Articular chondrocyte of knee joint (primary cell): ENCODE data around the gene DCAF7. TPM values are rescaled to one million over a fixed set of nuclear protein-coding genes. Genes with fewer than 3 reads are reported as not detected.

Experiments used
- small RNA-seq: library from RNA; depleted of rRNA; stranded (forward); fragments of <200 nt; gene quantifications from one replicate; pipeline ENCODE3, GENCODE V24; 2012
- total RNA-seq: library from RNA; depleted of rRNA; stranded (reverse); fragments of >200 nt; gene quantifications from 2 replicates; pipeline ENCODE4 v1.2.3, GENCODE V29; 2012

The DCAF7 gene
- total RNA-seq: 25.7 and 28.6 TPM in 2 replicates

GRCh38 chr17:63549946-63550816 lies at the start of gene DCAF7:
Gene DCAF7 (plus strand): TSS chr17:63550477. CDS start chr17:63550678, 201 bp downstream.

GRCh38 chr17:63523253-63523855 lies 26.9 kb upstream of the DCAF7 start, which contains the start of gene KCNH6:
Gene KCNH6 (plus strand): TSS chr17:63523358. CDS start chr17:63523414, 56 bp downstream.

GRCh38 chr17:63600569-63601438 lies 50.5 kb downstream of the DCAF7 start, which contains the start of gene TACO1:
Gene TACO1 (plus strand): TSS chr17:63600895. CDS start chr17:63601084, 189 bp downstream.

GRCh38 chr17:63621684-63622573 lies 71.7 kb downstream of the DCAF7 start, which contains the start of gene MAP3K3:
Gene MAP3K3 (plus strand): TSS chr17:63622417. CDS start chr17:63622760, 343 bp downstream.

Small RNAs within 50 kb of the gene (small RNA-seq; reads per million reads assigned to genes)
- not detected for gene RNU6-288P

Other genes with a start within 250 kb of the DCAF7 start
- 16.2 and 17.0 TPM in 2 replicates for gene CYB561, start 104.2 kb upstream of the DCAF7 start, total RNA-seq
- 0.91 and 0.97 TPM in 2 replicates for gene ACE, start 73.4 kb upstream of the DCAF7 start, total RNA-seq
- gene KCNH6, start 27.1 kb upstream of the DCAF7 start, total RNA-seq: not detected in 2 replicates
- 16.9 and 19.1 TPM in 2 replicates for gene TACO1, start 50.4 kb downstream of the DCAF7 start, total RNA-seq
- gene MAP3K3, start 71.9 kb downstream of the DCAF7 start, total RNA-seq: 32.3 and 33.9 TPM in 2 replicates
- gene LIMD2, start 149.6 kb downstream of the DCAF7 start, total RNA-seq: 2.2 and 2.7 TPM in 2 replicates
- gene STRADA, start 191.3 kb downstream of the DCAF7 start, total RNA-seq: 31.2 and 37.6 TPM in 2 replicates
- 68.4 and 72.0 TPM in 2 replicates for gene CCDC47, start 223.1 kb downstream of the DCAF7 start, total RNA-seq
- gene DDX42, start 223.7 kb downstream of the DCAF7 start, total RNA-seq: 79.3 and 89.4 TPM in 2 replicates